ENCODE measurements around the gene ZNF691.
"Not testable (repeated sequence)": the region's sequence is repeated elsewhere in the genome, so short reads cannot be mapped to it uniquely, and the experiment has no call there.

Gene ZNF691, protein sequence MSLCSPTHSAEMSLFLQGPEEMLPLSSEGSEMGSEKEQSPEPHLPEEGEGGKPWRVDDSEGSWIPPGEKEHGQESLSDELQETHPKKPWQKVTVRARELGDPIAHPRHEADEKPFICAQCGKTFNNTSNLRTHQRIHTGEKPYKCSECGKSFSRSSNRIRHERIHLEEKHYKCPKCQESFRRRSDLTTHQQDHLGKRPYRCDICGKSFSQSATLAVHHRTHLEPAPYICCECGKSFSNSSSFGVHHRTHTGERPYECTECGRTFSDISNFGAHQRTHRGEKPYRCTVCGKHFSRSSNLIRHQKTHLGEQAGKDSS

GRCh38 chr1:42846257-42847110 lies at the start of gene ZNF691:
ZNF691 (plus strand) TSS chr1:42846613; CDS start chr1:42849659, 3,046 bp downstream.
- DNase-seq, result peak; percentile 99

DNA sequence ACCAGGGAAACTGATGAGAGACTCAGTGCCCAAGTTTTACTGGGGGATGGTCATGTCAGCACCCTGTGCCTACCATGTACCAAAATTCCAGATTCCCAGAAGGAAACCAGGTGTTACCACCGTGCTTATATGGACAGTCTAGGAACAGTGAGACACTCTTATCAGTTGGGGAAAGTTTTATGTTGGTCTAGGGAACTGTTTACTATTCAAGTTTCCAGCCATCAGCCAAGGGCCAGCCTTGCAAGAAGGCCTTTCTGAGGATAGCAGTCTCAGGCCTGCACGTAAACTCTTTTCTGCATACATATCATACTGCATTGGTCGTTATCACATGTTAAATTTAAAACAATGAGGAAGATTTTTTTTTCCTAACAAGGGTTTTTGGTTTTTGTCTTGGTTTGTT lies 49.0 kb upstream of the ZNF691 start:
- DNase-seq, result no peak

DNA sequence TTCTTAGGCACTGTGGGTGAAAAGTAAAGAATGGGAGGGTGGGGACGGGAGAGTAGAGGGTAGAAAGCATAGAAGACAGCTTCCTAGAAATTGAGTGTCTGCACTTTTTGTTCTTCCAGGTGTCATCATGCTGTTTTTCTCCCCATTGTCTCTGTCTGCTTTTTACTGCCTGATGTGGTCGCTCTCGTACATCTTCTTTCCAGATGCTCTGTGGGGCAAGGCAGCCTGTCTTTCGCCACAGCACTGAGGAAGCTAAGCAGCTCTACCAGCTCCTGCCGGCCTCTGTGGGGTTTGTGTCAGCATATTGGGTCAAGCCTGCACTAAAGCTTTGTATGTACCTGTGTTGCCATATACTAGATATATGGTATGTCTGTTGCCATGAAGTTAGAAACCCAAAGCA lies 48.4 kb upstream of the ZNF691 start:
- DNase-seq, result no peak

- no peak for DNase-seq
These were observed 44.5 kb upstream of the ZNF691 start for GRCh38 chr1:42801832-42802473.

DNA sequence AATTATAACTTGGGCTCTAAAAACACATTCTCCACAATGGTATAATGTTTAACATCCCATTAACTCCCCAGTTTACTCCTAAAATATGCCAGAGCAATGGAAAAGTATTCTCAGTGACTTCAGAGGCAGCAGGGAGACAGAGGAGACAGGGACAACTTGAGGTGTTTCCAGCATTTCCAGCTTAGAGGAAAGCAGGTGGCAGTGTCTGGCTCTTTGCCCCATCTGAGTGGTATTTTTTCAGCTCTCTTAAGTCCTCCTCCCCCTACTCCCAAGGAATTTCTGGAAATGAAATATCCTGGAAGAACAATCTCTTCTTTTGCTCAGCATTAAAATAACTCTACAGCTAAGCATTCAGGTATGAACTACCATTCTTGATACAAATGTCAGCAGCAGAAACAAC lies 40.2 kb upstream of the ZNF691 start:
- no peak for DNase-seq

DNA sequence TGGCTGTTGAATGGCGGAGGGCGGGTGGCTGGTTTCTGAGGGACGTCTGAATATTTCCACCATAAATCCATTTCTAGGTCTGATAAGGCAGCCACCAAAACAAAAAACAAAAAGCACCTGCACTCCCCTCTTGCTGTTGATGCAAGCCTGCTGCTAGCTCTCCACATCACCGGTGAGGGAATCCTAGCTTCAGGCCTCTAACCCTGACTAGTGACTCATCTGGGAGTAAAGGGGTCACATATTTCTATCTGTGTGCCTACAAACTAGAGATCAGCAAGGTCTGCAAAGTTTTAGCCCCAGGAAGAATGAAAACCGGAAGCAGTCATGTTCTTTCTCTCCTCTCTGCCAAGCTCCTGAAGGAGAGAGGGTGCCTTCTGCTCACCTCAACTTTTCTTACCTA lies 39.8 kb upstream of the ZNF691 start:
- DNase-seq, result no peak

DNA sequence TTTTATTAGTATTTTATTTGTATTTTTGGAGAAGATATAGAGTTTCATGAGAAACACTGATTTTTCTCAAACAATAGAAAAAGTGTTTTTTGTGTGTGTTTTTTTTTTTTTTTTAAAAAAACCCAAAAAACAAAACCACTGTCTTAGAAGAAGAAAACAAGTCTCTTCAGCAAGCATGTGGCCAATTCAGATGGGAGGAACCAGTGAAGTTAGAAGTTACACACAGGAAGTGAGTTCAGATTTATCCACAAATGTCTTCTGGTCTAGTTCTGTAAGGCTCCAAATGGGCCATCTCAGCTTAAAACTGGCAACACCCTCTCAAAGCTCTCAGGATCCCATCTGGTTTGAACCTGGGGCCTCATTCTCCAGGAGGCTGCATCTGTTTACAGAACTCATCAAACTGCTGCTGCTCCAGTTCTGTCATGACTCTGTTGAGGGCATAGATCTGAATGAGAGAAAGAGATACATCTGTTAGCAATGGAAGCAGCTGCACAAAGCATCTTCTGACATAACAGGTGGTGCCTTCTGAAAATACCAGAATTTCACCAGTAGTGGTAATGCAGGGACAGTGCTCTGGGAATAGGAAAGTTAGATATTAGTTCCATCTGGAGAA lies 39.3 kb upstream of the ZNF691 start:
- DNase-seq, result no peak

GRCh38 chr1:42814815-42815214 lies 31.6 kb upstream of the ZNF691 start:
- not testable (repeated sequence) for DNase-seq

GRCh38 chr1:42815941-42816584 lies 30.4 kb upstream of the ZNF691 start:
- no peak for DNase-seq

DNA sequence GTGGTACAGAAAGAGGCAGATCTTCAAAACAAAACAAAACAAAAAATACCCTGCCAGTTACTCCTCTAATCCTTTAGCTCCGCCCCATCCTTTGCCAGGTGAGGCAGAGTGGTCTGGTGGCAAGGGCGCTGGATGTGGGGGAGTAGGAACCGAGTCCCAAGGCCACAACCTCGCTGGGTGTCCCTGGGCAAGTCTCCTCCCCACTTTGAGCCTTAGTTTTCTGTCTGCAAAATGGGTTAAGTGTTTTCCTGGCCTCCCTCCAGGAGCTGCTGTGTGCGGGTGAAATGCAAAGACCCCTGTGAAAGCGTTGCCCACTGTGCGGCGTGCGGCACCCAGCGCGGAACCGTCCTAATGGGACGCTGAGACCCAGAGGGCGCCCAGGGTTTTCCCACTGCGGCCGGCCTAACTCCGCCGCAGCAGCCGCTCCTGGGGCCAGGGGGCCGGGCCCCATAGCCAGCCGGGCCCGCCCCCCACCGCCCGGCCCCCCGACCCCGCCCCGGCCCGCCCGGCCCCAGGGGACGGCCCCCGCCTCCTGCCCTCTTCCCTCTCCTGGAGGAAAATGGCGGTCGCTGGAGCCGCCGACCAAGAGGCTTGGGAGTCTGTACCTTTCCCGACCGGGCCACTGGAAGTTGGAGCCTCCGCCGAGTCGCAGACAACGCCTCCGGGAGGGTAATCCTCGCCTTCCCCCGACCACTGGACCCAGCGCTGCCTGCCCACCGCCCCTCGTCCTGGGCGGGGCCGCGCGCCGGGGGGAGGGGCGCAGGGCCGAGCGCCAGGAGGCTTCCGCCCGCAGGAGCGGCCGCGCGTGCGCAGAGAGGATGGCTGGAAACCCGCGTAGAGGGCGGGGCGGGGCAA lies 29.6 kb upstream of the ZNF691 start, which contains the start of the genes ERMAP and SVBP:
ERMAP (plus strand) TSS at position 538 of the 855 bp plus-strand sequence. CDS start 13,327 bp downstream, outside the sequence.
SVBP (minus strand) TSS at position 813 of the 855 bp plus-strand sequence. CDS start 853 bp downstream, outside the sequence.
- peak; percentile 75 for DNase-seq

GRCh38 chr1:42817440-42817767 lies 29.0 kb upstream of the ZNF691 start:
- DNase-seq, result no peak

- DNase-seq, result no peak
These were observed 28.4 kb upstream of the ZNF691 start for GRCh38 chr1:42817976-42818375.

DNA sequence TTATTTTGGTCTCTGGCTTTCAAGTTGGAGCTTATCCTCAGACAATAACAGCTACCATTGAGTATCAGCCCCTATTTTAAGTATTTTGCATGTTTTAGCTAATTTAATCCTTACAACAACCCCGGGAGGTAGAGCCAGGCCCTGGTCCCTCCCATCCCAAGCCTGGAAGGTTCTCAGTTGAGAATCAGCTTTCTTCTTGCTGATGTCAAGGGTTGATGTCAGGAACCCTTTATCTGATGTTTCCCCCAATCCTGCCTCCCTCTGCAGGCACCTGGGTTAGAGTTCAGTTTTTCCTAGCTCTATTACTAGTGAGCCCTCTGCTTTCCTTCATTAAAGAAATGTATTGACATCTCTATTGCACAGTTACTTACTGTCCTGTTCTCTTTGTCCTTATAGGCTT lies 25.6 kb upstream of the ZNF691 start:
- DNase-seq, result no peak

- no peak for DNase-seq
These were observed 24.7 kb upstream of the ZNF691 start for GRCh38 chr1:42821690-42822089.

- no peak for DNase-seq
These were observed 23.5 kb upstream of the ZNF691 start for GRCh38 chr1:42822800-42823392.

- no peak for DNase-seq
These were observed 21.9 kb upstream of the ZNF691 start for GRCh38 chr1:42824481-42825035.

DNA sequence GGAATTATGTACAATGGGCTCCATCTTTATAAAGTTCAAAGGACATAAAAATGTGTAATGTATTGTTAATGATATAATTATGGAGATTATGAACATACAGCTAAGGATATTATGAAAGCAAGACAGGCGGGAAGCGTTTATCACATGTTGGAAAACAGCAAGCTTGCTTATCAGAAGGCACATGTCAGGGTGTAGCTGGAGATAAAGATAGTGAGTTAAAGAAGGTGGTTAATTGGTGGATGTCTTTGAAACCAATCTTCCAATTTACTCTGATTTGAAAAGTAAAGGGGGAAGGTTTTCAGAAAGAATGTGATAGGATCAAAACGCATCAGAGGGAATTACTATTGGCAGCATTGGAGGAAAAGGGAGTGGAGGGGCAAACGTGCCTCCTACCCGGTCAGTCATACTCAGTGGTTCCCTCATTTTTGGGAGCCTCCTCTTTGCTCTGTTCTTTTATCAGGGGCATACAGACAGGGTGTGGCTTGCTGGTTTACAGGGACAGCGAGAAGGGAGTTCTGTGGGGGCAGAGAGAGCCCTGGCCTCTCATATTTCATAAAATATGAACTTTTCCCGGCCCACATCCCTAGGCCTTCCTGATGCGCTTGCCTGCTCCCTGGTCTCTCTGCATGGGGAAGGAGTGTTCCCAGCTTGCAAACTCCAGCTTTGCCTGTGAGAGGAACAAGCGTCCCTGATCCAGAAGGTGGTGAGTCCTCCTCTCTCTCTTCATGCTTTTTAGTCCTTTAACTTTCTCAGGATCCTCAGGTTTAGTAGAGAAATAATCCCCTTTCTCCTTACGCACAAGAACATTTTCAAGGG lies 21.2 kb upstream of the ZNF691 start:
- DNase-seq, result no peak

- DNase-seq, result no peak
These were observed 15.8 kb upstream of the ZNF691 start for GRCh38 chr1:42830631-42831030.

DNA sequence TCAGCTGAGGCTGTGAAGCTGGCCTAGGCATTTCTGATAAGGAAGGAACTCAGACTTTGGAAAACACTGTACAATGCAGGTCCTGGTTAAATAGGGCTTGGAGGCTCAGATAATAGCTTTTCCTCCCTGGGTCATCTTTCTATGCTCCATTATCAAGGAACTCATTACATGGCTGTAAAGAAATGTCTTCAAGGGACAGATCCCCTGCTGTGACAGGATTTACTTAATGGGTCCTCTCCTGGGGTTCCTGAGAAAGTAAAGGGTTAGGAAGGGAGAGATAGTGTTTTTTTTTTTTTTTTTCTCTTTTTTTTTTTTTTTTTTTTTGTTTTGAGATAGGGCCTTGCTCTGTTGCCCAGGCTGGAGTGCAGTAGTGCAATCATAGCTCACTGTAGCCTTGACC lies 15.1 kb upstream of the ZNF691 start:
- no peak for DNase-seq
